GM12878 (cell line): ENCODE results near the gene KDM8. TPM values are rescaled to one million over a fixed set of nuclear protein-coding genes. Genes with fewer than 3 reads are reported as not detected.

Source experiments
- ATAC-seq: fragments of 200-7000 bp; cut with Tn5 transposase; 3 replicates; pipeline ENCODE4 v1.9.1; 2020; ENCODE audit warnings: mild to moderate bottlenecking, moderate library complexity
- BruUV-seq: library from RNA; stranded (reverse); fragments of 400-500 nt; replicated peaks from 2 replicates; lab custom pipeline; 2021; lab: Mats Ljungman, UMichigan
- CTCF ChIA-PET: fragments of 300-600 bp; sonication (Branson Sonifier 250); formaldehyde crosslinking; extraction: SDS; loops from one replicate; lab custom pipeline; 2021; ENCODE audit warnings: inconsistent platforms; lab: Yijun Ruan, JAX
- POLR2A ChIA-PET: fragments of 350-600 bp; formaldehyde crosslinking; extraction: SDS; loops from one replicate; lab custom pipeline; 2021; ENCODE audit warnings: inconsistent platforms; lab: Charles Lee
- RAD21 ChIA-PET: fragments of 300-600 bp; sonication (Branson Sonifier 250); formaldehyde crosslinking; loops from one replicate; lab custom pipeline; 2023; ENCODE audit warnings: antibody characterized with exemption; ENCODE audit not compliant: unreplicated experiment; lab: Charles Lee
- SMC1A ChIA-PET: fragments of 300-600 bp; sonication (Branson Sonifier 250); formaldehyde crosslinking; loops from one replicate; lab custom pipeline; 2023; ENCODE audit not compliant: unreplicated experiment, uncharacterized antibody; lab: Charles Lee
- DNase-seq: peaks from one replicate; pipeline ENCODE4 v3.0.0-alpha.2; 2011; ENCODE audit warnings: low read depth, low spot score
- FAIRE-seq: peaks from 3 replicates; lab custom pipeline; 2011; peaks lifted over from hg19 to GRCh38; lab: Jason Lieb, UNC
- H2AFZ ChIP-seq: 2 replicates; pipeline ENCODE4 v1.6.0; 2011; ENCODE audit warnings: low read depth, low read length, control low read depth; ENCODE audit not compliant: control insufficient read depth
- H3K27ac ChIP-seq: 2 replicates; pipeline ENCODE4 v1.5.1; 2011; ENCODE audit warnings: control low read depth; ENCODE audit not compliant: control insufficient read depth, insufficient read depth
- H3K27me3 ChIP-seq, 2 experiments: replicated peaks in 1 of 2; 2 replicates each; pipeline versions ENCODE4 v1.6.0 to v1.6.1; 2011; ENCODE audit warnings: low read length in 1 of 2; ENCODE audit not compliant: control insufficient read depth in 2 of 2, insufficient read depth in 2 of 2
- H3K36me3 ChIP-seq, 2 experiments: 2 replicates each; pipeline ENCODE4 v1.5.1; 2011; ENCODE audit warnings: low read length in 1 of 2; ENCODE audit not compliant: control insufficient read depth in 2 of 2, insufficient read depth in 2 of 2
- H3K4me1 ChIP-seq: 2 replicates; pipeline ENCODE4 v1.6.1; 2011; ENCODE audit warnings: mild to moderate bottlenecking, low read length, moderate library complexity, mixed read lengths; ENCODE audit not compliant: control insufficient read depth, insufficient read depth
- H3K4me2 ChIP-seq: 2 replicates; pipeline ENCODE4 v1.6.0; 2011; ENCODE audit warnings: control low read depth; ENCODE audit not compliant: control insufficient read depth, insufficient read depth
- H3K4me3 ChIP-seq: fragments of 200-600 bp; sonication (generic); 2 replicates; pipeline ENCODE4 v1.5.1; 2016
- H3K79me2 ChIP-seq: 2 replicates; pipeline ENCODE4 v1.6.0; 2011; ENCODE audit warnings: low read length; ENCODE audit not compliant: control insufficient read depth, insufficient read depth
- H3K9ac ChIP-seq: 2 replicates; pipeline ENCODE4 v1.8.0; 2011; ENCODE audit warnings: low read length, control low read depth, mixed read lengths; ENCODE audit not compliant: control insufficient read depth, insufficient read depth
- H3K9me3 ChIP-seq: replicated peaks from 3 replicates; pipeline ENCODE4 v1.5.1; 2011; ENCODE audit warnings: mild to moderate bottlenecking, low read length; ENCODE audit not compliant: control insufficient read depth, insufficient read depth
- H4K20me1 ChIP-seq: 2 replicates; pipeline ENCODE4 v1.6.0; 2011; ENCODE audit not compliant: control insufficient read depth, insufficient read depth
- IKZF1 ChIP-seq: fragments of 450-650 bp; conservative IDR thresholded peaks from 2 replicates; pipeline ENCODE4 v1.6.1; 2017; ENCODE audit warnings: antibody characterized with exemption, mild to moderate bottlenecking
- POU2F2 ChIP-seq: IDR thresholded peaks from 3 replicates; pipeline ENCODE4 v1.6.1; 2011; ENCODE audit warnings: low read depth, mild to moderate bottlenecking, low read length, borderline replicate concordance
- RBBP5 ChIP-seq: fragments of 200-600 bp; sonication (generic); conservative IDR thresholded peaks from 2 replicates; pipeline ENCODE4 v1.6.1; 2016
- RELA ChIP-seq: fragments of 450-650 bp; IDR thresholded peaks from 2 replicates; pipeline ENCODE4 v1.8.0; 2014; ENCODE audit warnings: borderline replicate concordance; ENCODE audit not compliant: partially characterized antibody
- RFX5 ChIP-seq: IDR thresholded peaks from 2 replicates; pipeline ENCODE4 v1.6.1; 2011; ENCODE audit warnings: low read depth, low read length, improper control_type of control experiment
- SMC3 ChIP-seq: IDR thresholded peaks from 2 replicates; pipeline ENCODE4 v1.6.1; 2011; ENCODE audit warnings: low read length, improper control_type of control experiment, borderline replicate concordance
- SP1 ChIP-seq: IDR thresholded peaks from one replicate; pipeline ENCODE4 v1.6.1; 2011; ENCODE audit warnings: low read depth, low read length
- SPI1 ChIP-seq: IDR thresholded peaks from 2 replicates; pipeline ENCODE4 v1.6.1; 2011; ENCODE audit warnings: low read depth, mild to moderate bottlenecking, low read length, moderate library complexity, borderline replicate concordance; ENCODE audit not compliant: insufficient read depth
- SREBF1 ChIP-seq: IDR thresholded peaks from 2 replicates; pipeline ENCODE4 v1.6.1; 2012; ENCODE audit warnings: mild to moderate bottlenecking, low read length
- TBL1XR1 ChIP-seq: IDR thresholded peaks from 2 replicates; pipeline ENCODE4 v1.6.1; 2012; ENCODE audit warnings: low read depth, low read length, improper control_type of control experiment
- WRNIP1 ChIP-seq: IDR thresholded peaks from 2 replicates; pipeline ENCODE4 v1.6.1; 2011; ENCODE audit warnings: low read depth, low read length, improper control_type of control experiment, borderline replicate concordance
- YY1 ChIP-seq: IDR thresholded peaks from 2 replicates; pipeline ENCODE4 v1.6.1; 2011; ENCODE audit warnings: low read depth, mild to moderate bottlenecking, low read length
- ZNF622 ChIP-seq: fragments of 450-650 bp; IDR thresholded peaks from 2 replicates; pipeline ENCODE4 v1.6.1; 2017; ENCODE audit warnings: mild to moderate bottlenecking, inconsistent platforms
- WGBS: methylation state at CpG from one replicate; pipeline ENCODE4 v1.1.6; 2016; ENCODE audit warnings: low lambda C conversion rate; ENCODE audit not compliant: insufficient replicate concordance, insufficient coverage; ENCODE audit errors: missing lambda C conversion rate; 5-methylcytosine and 5-hydroxymethylcytosine counted together
- in situ Hi-C: fragments of 300-500 bp; cut with MboI; formaldehyde crosslinking; loops from 9 replicates; pipeline ENCODE4 v1.14.3; 2018; ENCODE audit warnings: mixed read lengths
- intact Hi-C: fragments of 100-400 bp; cut with micrococcal nuclease; formaldehyde crosslinking; loops from one replicate; pipeline ENCODE4 v1.14.2; 2022; ENCODE audit not compliant: unreplicated experiment
- polyA plus RNA-seq, 11 experiments: library from polyadenylated mRNA; depleted of rRNA in 4 of 11; unstranded in 6 of 11; stranded (reverse) in 5 of 11; fragments of >200 nt; fragmentation: Nextera tagmentation in 4 of 11; fragmentation: Illumina TruSeq in 1 of 11; extraction: Ambion mirVana in 4 of 11; extraction: Trizol in 1 of 11; gene quantifications; 1 replicate in 1 of 11; 2 replicates in 10 of 11; pipeline versions ENCODE4 v1.2.1 to v1.2.3, GENCODE V29; 2011 to 2016; ENCODE audit warnings: inconsistent platforms in 2 of 11, missing spikeins in 2 of 11, low read depth in 1 of 11
- total RNA-seq, 4 experiments: library from RNA; depleted of rRNA in 3 of 4; stranded (reverse); fragments of >200 nt in 3 of 4; fragmentation: Illumina TruSeq in 1 of 4; extraction: Trizol in 1 of 4; gene quantifications; 2 replicates each; pipeline versions ENCODE4 v1.2.1 to v1.2.3, GENCODE V29; 2013 to 2021
- TF ChIP-seq, protein P1 (sequence below): fragments of 450-650 bp; IDR thresholded peaks from 2 replicates; pipeline ENCODE4 v1.6.1; 2017; ENCODE audit warnings: mild to moderate bottlenecking, moderate library complexity
- TF ChIP-seq, protein P2 (sequence below): IDR thresholded peaks from 2 replicates; pipeline ENCODE4 v1.6.1; 2012; ENCODE audit warnings: low read depth, low read length, improper control_type of control experiment
- TF ChIP-seq, protein P3 (sequence below): fragments of 450-650 bp; IDR thresholded peaks from 2 replicates; pipeline ENCODE4 v1.6.1; 2016; ENCODE audit warnings: mild to moderate bottlenecking
- TF ChIP-seq, protein P4 (sequence below): IDR thresholded peaks from 2 replicates; pipeline ENCODE4 v1.6.1; 2012; ENCODE audit warnings: low read depth, low read length, improper control_type of control experiment

Gene KDM8
- total and polyA plus RNA-seq, 10 of the 15 experiments (the other 5 are each of a cell fraction or from before 2014, with no cell fraction given) = 0.79 to 8.9 (median 5.8) TPM

DNA sequence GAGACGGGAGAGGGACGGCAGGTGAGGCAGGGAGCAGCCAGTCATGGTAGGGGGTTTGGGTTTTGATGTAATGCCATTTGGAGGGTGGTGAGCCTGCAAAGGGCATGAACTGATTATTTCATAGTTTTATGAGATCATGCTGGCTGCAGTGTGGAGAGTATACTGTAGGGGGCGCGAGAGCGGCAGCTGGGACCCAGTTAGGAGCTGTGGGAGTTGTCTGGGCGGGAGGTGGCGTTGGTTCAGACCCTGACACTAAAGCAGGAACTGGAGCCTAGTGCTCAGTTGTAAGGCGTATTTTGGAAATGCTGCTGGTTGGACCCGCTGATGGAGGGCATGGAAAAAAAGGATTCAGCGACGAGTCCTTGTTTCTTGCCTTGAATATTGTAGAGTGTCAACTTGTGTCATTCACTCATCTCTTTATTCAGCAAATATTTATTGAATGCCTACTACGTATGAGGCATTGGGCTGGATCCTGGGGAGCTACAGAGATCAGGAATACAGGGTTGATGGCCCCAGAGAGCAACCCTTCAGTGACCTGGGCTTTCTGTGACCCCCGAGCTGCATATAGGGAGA lies 23.7 kb upstream of the KDM8 start:
- SMC1A ChIA-PET = interaction anchor here (0.8 to 6.4 kb wide), 25 partner anchors 10 to 287 kb away, joined by 3 to 76 read pairs (median 4); partner anchors contain the start of gene KDM8
- no TSS peak for BruUV-seq
- POLR2A ChIA-PET = interaction anchor here (0.8 to 3.1 kb wide), 4 partner anchors 139 to 221 kb away, joined by 3 to 12 read pairs (median 4); no protein-coding TSS in a partner anchor
- DNase-seq (peak; percentile 55), ATAC-seq (peak; percentile 98), FAIRE-seq (peak; percentile 98)
- Histone ChIP-seq H3K4me1 (no peaks in the 10 kb centered on the region), H3K9ac (no peak overlapping the region), H3K79me2 (no peaks in the 10 kb centered on the region), H2AFZ (peak overlapping the region; percentile 62), H3K36me3 (no peaks in the 10 kb centered on the region), H3K4me2 (no peak overlapping the region), H3K27ac (no peak overlapping the region), H3K27me3 (no peaks in the 10 kb centered on the region; a peak in 1 of 4 replicates), H3K9me3 (no peaks in the 10 kb centered on the region), H3K4me3 (no peak overlapping the region), H4K20me1 (no peaks in the 10 kb centered on the region)
- intact Hi-C loops = loop anchor here (1.0 to 2.0 kb wide), 3 partner anchors 55 to 278 kb away; no protein-coding TSS in a partner anchor
- in situ Hi-C loops = loop anchor here (10.0 kb wide), 1 partner anchor 275 kb away; no protein-coding TSS in a partner anchor
- CTCF ChIA-PET = interaction anchor here (0.6 to 10.0 kb wide), 42 partner anchors 8 to 368 kb away, joined by 3 to 150 read pairs (median 6); partner anchors contain the start of gene KDM8
- RAD21 ChIA-PET = interaction anchor here (0.7 to 5.1 kb wide), 28 partner anchors 9 to 280 kb away, joined by 3 to 86 read pairs (median 6); partner anchors contain the start of gene KDM8
- 9% methylated on average over 13 of the region's 13 CpGs for WGBS
- TF ChIP-seq, protein P1, sequence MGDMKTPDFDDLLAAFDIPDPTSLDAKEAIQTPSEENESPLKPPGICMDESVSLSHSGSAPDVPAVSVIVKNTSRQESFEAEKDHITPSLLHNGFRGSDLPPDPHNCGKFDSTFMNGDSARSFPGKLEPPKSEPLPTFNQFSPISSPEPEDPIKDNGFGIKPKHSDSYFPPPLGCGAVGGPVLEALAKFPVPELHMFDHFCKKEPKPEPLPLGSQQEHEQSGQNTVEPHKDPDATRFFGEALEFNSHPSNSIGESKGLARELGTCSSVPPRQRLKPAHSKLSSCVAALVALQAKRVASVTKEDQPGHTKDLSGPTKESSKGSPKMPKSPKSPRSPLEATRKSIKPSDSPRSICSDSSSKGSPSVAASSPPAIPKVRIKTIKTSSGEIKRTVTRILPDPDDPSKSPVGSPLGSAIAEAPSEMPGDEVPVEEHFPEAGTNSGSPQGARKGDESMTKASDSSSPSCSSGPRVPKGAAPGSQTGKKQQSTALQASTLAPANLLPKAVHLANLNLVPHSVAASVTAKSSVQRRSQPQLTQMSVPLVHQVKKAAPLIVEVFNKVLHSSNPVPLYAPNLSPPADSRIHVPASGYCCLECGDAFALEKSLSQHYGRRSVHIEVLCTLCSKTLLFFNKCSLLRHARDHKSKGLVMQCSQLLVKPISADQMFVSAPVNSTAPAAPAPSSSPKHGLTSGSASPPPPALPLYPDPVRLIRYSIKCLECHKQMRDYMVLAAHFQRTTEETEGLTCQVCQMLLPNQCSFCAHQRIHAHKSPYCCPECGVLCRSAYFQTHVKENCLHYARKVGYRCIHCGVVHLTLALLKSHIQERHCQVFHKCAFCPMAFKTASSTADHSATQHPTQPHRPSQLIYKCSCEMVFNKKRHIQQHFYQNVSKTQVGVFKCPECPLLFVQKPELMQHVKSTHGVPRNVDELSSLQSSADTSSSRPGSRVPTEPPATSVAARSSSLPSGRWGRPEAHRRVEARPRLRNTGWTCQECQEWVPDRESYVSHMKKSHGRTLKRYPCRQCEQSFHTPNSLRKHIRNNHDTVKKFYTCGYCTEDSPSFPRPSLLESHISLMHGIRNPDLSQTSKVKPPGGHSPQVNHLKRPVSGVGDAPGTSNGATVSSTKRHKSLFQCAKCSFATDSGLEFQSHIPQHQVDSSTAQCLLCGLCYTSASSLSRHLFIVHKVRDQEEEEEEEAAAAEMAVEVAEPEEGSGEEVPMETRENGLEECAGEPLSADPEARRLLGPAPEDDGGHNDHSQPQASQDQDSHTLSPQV = peak; percentile 33; the same call in 1 of the 2 replicates
- TF ChIP-seq RELA = peak; percentile 44
- TF ChIP-seq ZNF622 = no peak
- no peak for TF ChIP-seq SREBF1
- peak; percentile 61 for TF ChIP-seq IKZF1
- TF ChIP-seq SP1 = peak; percentile 16
- peak; percentile 96 for TF ChIP-seq SMC3
- TF ChIP-seq, protein P2, sequence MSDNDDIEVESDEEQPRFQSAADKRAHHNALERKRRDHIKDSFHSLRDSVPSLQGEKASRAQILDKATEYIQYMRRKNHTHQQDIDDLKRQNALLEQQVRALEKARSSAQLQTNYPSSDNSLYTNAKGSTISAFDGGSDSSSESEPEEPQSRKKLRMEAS = 0 out of 2 replicates have a peak, but pooled peaks have one; percentile 13
- TF ChIP-seq, protein P3, sequence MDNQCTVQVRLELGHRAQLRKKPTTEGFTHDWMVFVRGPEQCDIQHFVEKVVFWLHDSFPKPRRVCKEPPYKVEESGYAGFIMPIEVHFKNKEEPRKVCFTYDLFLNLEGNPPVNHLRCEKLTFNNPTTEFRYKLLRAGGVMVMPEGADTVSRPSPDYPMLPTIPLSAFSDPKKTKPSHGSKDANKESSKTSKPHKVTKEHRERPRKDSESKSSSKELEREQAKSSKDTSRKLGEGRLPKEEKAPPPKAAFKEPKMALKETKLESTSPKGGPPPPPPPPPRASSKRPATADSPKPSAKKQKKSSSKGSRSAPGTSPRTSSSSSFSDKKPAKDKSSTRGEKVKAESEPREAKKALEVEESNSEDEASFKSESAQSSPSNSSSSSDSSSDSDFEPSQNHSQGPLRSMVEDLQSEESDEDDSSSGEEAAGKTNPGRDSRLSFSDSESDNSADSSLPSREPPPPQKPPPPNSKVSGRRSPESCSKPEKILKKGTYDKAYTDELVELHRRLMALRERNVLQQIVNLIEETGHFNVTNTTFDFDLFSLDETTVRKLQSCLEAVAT = 0 out of 2 replicates have a peak, but pooled peaks have one; percentile 41
- TF ChIP-seq WRNIP1 = no peak
- TF ChIP-seq, protein P4, sequence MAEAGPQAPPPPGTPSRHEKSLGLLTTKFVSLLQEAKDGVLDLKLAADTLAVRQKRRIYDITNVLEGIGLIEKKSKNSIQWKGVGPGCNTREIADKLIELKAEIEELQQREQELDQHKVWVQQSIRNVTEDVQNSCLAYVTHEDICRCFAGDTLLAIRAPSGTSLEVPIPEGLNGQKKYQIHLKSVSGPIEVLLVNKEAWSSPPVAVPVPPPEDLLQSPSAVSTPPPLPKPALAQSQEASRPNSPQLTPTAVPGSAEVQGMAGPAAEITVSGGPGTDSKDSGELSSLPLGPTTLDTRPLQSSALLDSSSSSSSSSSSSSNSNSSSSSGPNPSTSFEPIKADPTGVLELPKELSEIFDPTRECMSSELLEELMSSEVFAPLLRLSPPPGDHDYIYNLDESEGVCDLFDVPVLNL = no peak
- peak; percentile 76 for TF ChIP-seq YY1
- TF ChIP-seq RBBP5 = no peak
- no peak for TF ChIP-seq TBL1XR1
- no peak for TF ChIP-seq RFX5
- no peak for TF ChIP-seq POU2F2
- TF ChIP-seq SPI1 = peak; percentile 49; the same call in 1 of the 2 replicates
